ENCODE measurements around the gene ACACA. TPM values are rescaled to one million over a fixed set of nuclear protein-coding genes. Genes with fewer than 3 reads are reported as not detected.
"Not testable (repeated sequence)": the region's sequence is repeated elsewhere in the genome, so short reads cannot be mapped to it uniquely, and the experiment has no call there.

The ACACA gene
- total RNA-seq, 4 donors from 2014 or later: 4.7 to 75.1 (median 41.9) TPM

GRCh38 chr17:37359682-37360188, 46.9 kb downstream of the ACACA start:
- H3K9me3 ChIP-seq: no peaks in the 10 kb centered on the region
- no peak for TF ChIP-seq CTCF (IDR thresholded peaks at IDR 0.05)
- no peak for TF ChIP-seq POLR2A (IDR thresholded peaks at IDR 0.05)
- peak in 1 of 2 donors; percentile 73 for DNase-seq
- no peaks in the 10 kb centered on the region for H3K27me3 ChIP-seq
- peak overlapping the region; percentile 85 to 97 for H3K27ac ChIP-seq
- no peaks in the 10 kb centered on the region for H3K4me1 ChIP-seq
- H3K4me3 ChIP-seq: peak overlapping the region; percentile 54 to 63
- intact Hi-C loops (cut with DNase I; ENCODE audit: low total_unique reads): no loop called here
- no peaks in the 10 kb centered on the region for H3K36me3 ChIP-seq

- no peaks in the 10 kb centered on the region for H3K27me3 ChIP-seq
- no peaks in the 10 kb centered on the region for H3K36me3 ChIP-seq
- H3K9me3 ChIP-seq: no peaks in the 10 kb centered on the region
- H3K27ac ChIP-seq: peak overlapping the region; percentile 85 to 97
- H3K4me3 ChIP-seq: peak overlapping the region; percentile 54 to 63
- TF ChIP-seq POLR2A (IDR thresholded peaks at IDR 0.05) (peak; percentile 76 to 77), CTCF (IDR thresholded peaks at IDR 0.05) (peak in 3 of 4 experiments; percentile 17 to 58 (median 52))
- no peaks in the 10 kb centered on the region for H3K4me1 ChIP-seq
- peak; percentile 94 to 97 for DNase-seq
- intact Hi-C loops (cut with DNase I; ENCODE audit: low total_unique reads): no loop called here
Observed at GRCh38 chr17:37358830-37359681, 47.6 kb downstream of the ACACA start.

GRCh38 chr17:37358098-37358829, 48.4 kb downstream of the ACACA start:
- Histone ChIP-seq H3K4me1 (no peaks in the 10 kb centered on the region), H3K4me3 (peak overlapping the region; percentile 54 to 63), H3K9me3 (no peaks in the 10 kb centered on the region), H3K36me3 (no peaks in the 10 kb centered on the region), H3K27me3 (no peaks in the 10 kb centered on the region), H3K27ac (peak overlapping the region; percentile 85 to 97)
- TF ChIP-seq POLR2A (IDR thresholded peaks at IDR 0.05) (no peak), CTCF (IDR thresholded peaks at IDR 0.05) (no peak)
- peak; percentile 47 to 48 for DNase-seq
- intact Hi-C loops (cut with DNase I; ENCODE audit: low total_unique reads): no loop called here

- H3K9me3 ChIP-seq; H3K27me3 ChIP-seq; H3K4me3 ChIP-seq; intact Hi-C loops (cut with DNase I; ENCODE audit: low total_unique reads); H3K4me1 ChIP-seq; H3K27ac ChIP-seq; DNase-seq; H3K36me3 ChIP-seq: not testable (repeated sequence)
Observed at GRCh38 chr17:37356796-37357569, 49.7 kb downstream of the ACACA start.

- DNase-seq; intact Hi-C loops (cut with DNase I; ENCODE audit: low total_unique reads); H3K4me1 ChIP-seq: not testable (repeated sequence)
Observed at GRCh38 chr17:37346863-37347402, 59.7 kb downstream of the ACACA start.

More at GRCh38 chr17:37346863-37347402, 59.7 kb downstream of the ACACA start:
- not testable (repeated sequence) for H3K4me3 ChIP-seq, H3K36me3 ChIP-seq, H3K27me3 ChIP-seq, H3K9me3 ChIP-seq, H3K27ac ChIP-seq

Measured in uterus (tissue), 4 donors.